GM18511 (cell line): ENCODE results near the gene CPT2.

Experiments
- ATAC-seq: cut with Tn5 transposase; IDR thresholded peaks from one replicate; pipeline ENCODE4 v1.9.1; 2021; ENCODE audit warnings: mild to moderate bottlenecking, moderate library complexity; ENCODE audit not compliant: unreplicated experiment

Gene CPT2

DNA sequence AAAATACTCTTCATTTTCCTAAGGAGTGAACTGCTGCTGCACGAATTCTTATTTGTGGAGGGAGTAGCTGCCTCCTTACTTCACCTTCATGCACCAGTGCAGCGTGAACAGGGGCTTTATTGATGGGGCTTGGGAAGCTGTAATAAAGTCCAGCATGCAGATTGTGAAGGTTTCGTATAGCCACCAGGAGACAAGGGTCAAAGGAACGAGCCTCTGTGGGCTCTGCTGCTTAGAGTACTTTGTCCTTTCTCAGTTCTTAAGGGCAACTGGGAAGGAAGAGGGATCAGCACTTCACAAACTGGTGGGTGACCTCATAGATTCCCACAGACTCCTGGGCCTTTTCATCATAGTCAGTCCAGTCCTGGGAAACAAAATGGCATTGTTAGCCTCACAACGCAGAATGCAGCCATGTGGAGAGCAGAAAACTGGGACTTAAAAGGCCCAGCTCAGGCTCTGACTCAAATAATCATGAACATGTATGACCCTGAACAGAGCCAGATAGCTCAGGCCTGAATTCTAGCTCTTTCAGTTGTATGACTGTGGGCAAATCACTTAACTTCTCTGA is 17.8 kb downstream of the CPT2 start:
- no peak for ATAC-seq

DNA sequence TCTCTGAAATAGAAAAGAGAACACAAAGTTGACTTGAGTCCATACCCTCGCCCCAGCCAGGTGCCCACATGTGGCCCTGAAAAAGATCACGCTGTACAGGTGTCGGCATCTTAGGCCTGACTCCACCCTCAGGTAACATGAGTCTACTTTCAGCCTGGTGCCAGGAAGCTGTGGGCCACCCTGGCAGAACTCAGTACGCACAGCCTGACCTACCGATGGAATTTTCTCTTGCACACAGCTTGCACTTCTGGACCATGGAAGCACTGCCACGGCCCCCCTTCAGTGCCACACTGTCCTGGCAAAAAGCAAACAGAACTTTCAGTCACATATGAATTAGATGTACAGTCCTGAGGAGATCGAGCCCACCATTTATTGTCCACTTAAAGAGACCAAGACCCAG is 21.6 kb downstream of the CPT2 start:
- no peak for ATAC-seq

DNA sequence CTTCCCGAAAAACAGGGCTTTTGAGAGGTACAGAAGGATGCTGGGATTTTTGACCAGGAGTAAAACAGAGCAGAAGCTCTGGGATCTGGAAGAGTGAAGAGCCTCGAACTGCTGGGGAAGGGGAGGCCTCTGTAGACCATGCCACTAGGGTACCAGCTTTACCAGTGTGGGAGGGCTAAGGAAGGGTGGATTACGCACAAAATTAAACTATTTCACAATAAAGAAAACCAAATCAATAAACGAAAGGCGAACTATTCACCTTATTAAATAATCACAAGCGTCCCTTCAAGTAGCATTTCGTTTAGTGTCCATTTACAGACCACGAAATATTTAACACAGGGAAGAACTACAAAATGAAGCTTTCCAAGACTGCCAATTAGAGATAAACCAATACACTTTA is 23.1 kb downstream of the CPT2 start:
- no peak for ATAC-seq

DNA sequence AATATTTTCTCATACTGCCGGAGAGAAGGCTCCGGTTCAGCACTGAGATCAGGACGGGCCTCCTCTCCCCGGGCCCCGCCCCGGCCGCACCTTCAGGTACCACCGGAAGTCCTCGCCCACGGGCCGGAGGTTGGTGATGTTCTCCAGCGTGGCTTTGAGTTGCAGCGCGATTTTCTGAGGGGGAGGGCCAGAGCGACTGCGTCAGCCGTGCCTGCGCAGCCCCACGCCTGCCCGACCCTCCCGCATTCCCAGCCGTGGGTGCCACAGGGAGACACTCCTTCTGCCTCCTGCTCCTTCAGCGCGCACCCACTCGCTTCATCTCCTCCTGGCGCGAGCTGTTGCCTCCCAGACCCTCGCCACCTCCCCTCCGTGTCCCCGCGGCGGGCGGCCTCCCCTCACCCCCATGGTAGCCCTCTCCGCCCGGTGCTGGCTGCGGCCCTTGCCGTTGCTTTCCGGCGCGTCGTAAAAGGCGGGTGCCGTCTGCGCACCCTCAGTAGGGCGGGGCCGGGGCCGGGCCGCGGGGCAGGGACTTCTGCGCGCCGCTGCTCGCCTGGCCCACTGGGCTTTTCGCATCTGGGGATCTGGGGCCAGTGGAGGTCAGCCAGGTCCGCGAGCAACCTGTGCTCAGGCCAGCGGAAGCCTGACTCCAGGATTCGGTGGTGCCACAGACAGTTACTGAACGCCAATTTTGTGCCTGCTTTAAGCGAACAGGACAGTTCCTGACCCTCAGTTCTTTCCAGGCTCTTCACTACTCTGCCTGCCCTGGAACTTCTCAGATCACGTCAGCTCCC is 23.7 kb downstream of the CPT2 start, which contains the start of gene CZIB:
CZIB (minus strand) TSS at position 464 of the 791 bp plus-strand sequence; CDS start at position 405, 59 bp downstream.
- ATAC-seq = peak; percentile 93

DNA sequence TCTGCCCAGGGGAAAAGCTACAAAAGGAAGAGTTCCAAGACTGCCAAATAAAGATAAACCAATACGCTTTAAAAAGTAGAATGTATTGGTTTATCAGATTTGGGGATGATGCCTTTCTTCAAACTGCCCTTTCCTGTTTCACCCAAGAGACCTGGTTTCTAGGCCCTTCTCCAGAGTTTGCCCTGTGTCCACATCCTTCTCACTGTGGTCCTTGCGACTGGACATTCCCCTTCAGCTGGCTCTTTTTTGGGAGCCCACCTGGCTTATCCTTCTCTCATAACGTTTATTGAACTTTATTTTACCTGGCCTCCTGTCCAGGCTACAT is 24.3 kb downstream of the CPT2 start:
- no peak for ATAC-seq

DNA sequence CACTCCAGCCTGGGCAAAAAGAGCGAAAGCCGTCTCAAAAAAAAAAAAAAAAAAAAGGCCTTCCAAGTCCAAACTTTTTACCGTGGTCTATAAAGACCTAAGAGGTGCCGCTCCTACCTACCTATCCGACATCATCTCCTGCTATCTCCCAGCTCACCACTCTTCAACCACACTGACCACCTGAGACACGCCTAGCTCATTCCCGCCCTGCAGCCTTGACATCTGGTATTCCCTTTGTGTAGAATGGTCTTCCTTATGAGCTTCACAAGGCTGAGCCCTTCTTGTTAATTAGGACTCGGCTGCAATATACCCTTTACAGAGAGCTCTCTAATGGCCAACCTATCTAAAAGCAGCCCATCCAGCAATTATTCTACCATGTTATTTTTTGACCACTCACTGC is 41.0 kb downstream of the CPT2 start:
- no peak for ATAC-seq

DNA sequence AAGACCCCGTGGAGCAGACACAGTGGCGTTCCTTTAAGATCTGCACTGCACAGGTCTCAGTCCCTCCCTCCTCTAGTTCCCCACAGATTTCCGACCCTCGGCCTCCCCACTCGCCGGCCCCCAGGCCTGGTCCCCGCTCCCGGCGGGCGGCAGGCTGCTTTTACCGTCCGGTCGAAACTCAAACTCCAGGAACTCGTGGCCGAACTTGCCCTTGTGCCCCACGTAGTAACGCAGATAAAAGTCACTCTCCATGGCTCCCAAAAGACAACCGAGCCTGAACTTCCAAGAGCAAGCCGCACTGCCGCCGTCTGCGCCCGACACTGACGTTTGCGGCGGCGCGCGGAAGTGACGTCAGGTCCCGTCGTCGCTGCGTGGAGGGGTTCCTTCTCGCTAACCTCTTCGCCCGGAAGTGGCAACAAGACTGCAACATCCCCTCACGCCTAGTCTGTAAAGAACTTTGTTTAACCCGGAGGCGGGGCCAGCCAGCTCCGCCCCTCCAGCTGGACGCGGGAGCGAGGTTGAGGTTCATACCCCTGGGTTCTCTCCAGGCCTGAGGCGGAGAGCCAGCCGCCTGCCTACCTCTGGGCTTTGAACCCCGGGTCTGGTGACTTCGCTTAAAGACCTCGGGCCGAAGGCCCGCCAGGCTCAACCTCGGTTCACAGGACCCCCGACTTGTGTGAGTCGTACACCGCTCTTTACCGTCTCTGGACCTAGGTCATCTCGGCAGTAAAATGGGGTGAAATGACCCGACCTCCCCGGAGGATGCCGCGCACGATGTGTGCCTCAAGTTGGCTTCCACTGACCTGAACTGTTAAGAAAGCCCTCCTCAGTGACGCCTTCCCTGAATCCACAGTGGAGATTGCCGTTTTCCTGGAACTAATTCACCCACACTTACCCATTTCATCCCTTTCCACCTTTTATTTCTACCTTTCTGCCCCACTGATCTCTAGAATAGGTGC is 41.9 kb downstream of the CPT2 start, which contains the start of gene MAGOH:
MAGOH (minus strand) TSS at position 322 of the 959 bp plus-strand sequence; CDS start at position 252, 70 bp downstream.
- peak; percentile 99 for ATAC-seq

DNA sequence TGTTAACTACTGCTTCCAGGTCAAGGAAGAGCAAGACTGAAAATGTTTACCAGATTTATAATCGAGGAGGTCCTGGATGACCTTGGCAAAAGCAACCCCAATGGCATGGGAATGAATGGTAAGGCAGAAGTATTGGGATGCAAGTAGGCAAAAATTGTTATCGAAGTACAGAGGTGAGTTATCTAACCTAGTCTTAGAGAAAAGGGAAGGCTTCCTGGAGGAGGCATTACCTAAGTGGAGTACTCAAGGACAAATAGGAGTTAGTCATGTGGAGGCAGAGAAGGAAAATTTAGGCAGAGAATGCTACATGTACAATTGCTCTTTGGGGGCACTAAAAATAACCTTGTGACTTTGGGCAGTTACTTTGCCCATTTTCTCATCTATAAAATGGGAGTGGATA is 45.2 kb downstream of the CPT2 start:
- ATAC-seq = no peak

DNA sequence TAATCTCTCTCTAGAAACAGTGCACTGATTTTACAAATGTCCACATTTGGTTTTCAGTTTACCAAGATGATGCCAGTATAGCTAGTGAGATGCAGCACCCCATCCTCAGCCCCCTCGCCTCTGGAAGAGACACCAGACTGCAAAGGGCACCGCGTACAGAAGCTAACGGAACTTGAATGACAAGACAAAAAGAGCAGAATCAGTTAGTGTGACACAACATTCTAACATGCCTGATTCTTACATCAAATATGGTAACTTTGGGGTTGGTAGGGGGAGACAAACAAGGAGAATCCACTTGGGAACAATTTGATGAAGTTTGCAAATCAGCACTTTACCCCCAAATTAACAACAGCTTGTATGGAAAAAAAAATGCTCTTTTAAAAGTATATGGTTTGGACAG is 45.8 kb downstream of the CPT2 start:
- ATAC-seq = no peak

DNA sequence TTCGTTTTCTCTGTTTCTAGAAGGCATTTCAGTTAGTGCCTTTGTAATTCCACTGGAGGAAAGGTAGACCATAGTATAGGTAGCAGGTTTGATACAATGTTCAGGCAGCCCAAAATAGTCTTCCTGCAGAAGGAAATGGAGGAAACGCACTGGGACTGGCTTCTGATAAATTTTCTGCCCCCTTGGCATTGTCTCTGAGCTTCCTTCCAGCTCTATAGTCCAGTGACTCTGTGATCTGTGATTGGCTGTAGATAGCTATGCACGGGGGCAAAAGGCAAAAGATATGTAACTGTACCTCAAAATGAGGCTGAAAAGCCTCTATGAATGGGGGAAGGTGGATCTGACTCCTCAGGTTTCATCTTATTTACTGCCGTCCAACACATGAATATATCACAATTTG is 47.5 kb downstream of the CPT2 start:
- ATAC-seq = no peak

DNA sequence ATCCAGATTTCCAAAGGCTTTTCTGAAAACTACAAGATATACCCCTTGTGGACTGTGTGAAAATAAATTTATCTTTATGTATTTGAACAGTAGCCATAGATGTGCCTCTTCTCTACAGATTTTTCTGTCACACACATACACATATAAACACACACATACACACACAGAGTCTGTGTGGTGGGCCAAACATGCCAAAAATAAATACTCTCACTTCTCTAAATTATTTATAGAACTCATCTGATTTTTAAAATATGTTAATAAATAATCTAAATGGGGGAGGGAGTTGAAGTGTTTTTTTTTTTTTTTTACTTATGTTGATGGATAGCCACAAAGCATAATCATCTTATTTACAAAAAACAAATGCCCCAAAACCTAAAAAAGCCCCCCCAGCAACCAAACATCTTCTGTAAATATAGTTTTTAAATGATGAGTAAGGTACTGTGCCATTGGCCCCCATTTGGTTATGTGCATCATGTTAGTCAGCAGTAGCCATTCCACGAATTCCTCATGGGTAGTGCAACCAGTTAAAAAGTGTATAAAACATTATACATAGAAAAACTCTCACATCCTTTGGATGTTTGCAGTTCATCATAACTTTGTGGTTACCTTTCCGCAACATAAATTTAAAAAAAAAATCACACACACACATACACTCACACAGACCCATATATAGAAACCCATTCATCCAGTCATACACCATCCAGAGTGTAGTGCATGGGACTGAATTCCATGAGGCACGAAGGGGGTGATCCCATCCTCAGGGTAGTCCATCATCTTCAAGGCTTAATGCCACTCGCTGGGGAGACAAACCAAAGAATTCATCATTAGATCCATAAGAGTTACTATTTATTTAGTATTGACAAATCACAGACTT is 49.9 kb downstream of the CPT2 start:
- ATAC-seq = no peak

DNA sequence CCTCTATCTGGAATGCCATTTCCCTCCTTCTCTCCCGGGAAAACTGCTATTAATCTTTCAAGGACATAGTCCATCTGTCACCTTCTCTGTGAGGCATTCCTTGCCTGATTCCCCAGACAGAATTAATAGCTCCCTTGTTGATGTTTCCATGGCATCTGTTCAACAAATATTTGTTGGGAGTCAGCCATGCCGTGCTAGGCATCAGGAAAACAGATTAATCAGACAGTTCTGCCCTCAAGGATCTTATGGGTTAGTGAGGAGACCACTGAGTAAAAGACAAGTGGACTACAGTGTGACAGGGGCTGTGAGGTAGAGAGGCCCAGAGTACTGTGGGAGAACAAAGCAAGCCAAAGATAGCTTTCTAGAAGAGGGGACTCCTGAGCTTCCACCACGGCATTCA is 53.1 kb downstream of the CPT2 start:
- no peak for ATAC-seq

DNA sequence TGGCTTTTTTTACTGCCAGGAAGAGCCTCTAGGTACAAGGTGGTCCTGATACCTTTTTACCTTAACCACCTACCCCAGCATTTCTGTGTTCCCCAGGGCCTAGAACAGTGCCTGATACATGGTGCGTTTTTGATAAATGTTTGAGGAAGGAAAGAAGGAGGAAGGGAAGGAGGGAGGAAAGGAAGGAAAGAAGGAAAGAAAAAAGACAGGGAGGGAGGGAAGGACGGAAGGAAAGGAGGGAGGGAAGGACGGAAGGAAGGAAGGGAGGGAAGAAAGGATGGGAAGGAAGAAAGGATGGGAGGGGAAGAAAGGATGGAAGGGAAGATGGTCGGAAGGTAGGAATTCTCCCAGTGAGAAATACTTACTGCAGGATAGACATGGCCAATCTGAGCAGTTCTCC is 53.7 kb downstream of the CPT2 start:
- ATAC-seq = no peak

DNA sequence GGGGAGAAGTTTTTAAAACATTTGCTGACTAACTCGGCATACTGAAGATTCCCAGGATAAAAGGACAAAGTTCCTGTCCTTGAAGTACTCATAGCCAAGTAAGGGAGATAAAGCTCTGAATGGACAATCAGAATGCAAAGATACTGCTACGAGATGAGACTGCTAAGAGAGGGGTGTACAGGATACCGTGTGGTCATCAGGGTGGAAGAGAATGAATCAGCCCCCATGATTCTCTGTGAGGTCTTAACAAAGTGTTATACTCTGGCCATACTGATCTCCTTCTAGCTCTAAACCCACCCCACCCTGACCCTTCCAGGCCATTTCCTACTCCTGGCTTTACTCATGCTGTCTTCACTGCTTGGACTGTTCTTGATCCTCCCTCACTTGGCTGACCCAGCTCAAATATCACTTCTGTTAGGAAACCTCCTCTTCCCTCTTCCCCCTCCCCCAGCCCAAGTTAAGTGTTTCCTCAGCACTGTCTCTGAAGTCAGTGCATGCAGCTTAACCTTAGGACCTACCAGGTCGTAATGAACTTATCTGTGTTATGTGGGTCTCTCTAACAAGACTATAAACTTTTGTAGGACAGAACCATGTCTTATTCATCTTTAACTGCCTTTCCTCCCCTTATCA is 57.5 kb downstream of the CPT2 start:
- ATAC-seq = no peak

DNA sequence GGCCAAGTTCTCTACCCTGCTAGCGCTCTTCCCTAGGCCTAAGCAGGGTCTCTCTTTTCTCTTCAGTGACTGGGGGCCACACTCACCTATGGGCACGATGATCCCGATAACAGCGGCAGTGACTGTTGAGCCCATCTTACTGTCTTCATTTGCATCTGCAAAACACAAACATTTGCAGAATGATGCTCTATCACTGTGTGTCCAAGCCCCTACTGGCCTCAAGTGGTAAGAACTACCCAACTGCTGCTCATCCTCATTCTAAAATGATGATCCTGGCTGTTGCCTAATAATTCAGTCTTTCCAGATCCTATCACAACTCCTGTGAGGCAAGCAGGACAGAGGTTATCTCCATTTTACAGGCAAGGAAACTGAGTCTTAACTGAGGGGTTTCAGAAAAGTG is 58.4 kb downstream of the CPT2 start:
- no peak for ATAC-seq

DNA sequence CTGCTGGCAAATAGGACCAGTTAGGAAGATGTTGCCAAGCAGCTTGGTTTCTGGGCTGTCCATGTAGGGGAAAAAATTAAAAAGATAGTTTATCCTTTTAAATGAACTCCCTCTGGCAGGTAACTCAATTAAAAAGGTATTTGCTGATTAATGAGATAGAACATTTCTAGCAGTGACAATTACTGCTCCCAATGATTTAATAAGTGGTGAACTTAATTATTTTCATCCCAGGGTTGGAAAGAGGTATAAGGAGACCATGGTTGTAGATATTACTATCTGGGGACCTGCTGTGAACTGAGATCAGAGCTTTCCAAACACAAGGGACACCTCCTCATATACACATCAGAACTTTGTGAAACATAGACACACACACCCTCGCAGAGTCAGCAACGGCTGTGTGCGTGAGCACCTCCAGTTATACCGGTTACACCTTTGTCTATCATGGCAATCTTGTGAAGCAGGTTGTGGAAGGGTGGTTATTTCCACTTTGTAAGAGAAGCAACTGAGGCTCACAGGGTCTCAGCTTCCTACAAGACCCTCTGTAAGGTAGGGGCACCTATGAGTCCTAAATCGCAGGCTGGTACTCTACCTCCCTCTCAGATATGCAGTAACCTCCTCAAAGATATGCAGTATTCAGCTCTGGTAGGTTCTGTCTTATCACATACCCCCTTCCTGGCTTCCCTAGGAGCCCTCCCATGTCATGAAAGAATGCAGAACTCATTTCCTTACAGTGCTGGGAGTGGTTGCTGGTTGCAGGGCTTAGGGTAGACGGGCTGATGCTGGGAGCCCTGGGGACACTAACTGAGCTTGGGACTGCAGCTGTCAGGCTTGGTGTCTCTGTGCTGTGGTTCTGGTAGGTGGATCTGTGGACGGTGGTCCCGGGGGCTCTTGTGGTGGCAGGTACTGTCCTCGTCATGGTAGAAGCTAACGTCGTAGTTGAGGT is 60.2 kb downstream of the CPT2 start:
- ATAC-seq = no peak

DNA sequence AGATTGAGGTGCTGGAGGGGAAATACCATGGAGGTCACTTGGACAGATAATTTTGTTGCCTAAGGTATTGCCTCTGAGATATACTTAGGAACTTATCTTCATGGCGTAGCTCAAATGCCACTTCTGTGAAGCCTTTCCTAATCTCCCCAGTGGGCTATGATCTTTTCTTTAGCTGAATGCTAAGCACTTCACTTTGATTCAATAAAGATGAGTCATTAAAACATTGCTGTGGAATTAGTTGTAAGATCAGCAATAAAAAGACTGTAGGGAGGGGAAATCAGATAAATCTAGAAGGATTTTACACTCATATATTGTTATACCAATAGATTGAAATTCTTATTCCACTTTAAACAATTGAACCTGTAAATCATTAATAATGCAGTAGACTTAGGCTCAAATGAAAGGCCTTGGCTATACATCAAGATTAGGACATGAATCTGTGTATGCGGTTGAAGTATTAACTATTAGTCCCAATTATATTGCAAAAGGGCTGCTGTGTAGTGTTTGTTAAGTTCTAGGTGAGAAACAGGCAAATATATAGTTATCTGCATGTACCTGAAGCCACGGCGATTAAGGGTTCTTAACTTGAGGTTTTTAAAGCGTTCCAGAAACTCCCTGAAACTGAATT is 60.9 kb downstream of the CPT2 start:
- no peak for ATAC-seq

DNA sequence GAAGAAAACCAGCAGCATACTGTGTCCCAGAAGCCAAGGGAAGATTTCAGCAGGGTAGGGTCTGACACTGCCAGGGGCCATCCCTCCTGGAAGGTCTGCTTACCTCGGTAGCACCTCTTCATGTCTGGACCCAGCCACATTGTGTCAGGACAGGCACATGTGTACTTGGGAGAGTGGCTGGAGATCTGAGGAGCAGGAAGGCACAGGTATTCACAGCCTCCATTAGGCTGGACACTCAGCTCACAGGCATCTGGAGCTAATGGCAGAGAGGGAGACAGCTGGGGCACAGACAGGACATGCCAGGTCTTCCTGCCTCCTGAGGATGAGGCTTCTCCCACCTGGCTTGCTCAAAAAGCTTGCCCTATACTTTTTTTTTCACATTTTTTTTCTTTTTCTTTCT is 61.6 kb downstream of the CPT2 start:
- ATAC-seq = no peak

DNA sequence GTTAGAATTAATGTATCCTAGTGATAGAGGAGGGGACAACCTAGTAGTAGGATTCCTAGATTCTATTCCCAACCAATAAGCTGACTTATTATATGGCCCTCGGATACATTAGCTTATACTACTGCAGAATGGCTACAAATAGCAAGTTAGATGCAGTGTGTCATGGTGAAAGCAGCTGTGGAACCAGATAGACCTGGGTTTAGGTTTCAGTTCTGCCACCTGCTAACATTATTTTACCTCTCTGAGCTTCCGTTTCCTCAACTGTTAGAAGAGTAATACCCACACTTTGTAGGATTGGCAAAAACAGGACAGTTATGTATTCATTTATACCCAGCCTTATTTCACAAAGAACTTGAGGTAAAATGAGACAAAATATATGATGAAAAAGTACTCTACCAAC is 63.3 kb downstream of the CPT2 start:
- no peak for ATAC-seq
